Measurements from ENCODE around the gene AHSG. TPM values are rescaled to one million over a fixed set of nuclear protein-coding genes. Genes with fewer than 3 reads are reported as not detected.

AHSG gene
- polyA plus RNA-seq, 1 experiment, result not detected

DNA sequence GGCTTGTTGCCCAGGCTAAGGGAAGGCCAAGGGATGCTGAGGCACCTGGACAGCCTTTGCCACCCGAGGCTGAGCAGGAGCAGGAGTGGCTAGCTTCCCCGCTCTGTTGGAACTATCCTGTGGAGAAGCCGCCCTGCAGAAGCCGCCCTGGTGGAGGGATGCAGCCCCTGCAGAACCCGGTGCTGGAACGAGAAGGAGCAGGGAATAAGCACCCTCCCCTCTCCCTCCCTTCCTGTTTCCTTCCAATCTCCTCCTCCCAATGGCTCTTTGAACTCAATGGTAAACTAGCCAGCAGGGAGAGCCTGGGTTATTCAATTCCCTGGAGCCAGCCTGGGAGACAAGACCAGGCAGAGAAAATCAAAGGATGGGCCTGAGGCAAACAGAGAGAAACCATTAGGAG lies 41.1 kb downstream of the AHSG start:
- Histone ChIP-seq H3K27me3 (ENCODE audit: control insufficient read depth, insufficient read depth, low read length) (peaks cover 2% of the 10 kb centered on the region; the same call in 1 of the 2 replicates), H3K4me3 (ENCODE audit: low read depth, low read length) (no peak overlapping the region), H3K36me3 (ENCODE audit: control insufficient read depth, insufficient read depth, low read length) (no peaks in the 10 kb centered on the region)
- ChIA-PET POLR2A (no interaction called here), CTCF (no interaction called here)
- no peak for DNase-seq (ENCODE audit: low read depth)
- TF ChIP-seq, protein P1, sequence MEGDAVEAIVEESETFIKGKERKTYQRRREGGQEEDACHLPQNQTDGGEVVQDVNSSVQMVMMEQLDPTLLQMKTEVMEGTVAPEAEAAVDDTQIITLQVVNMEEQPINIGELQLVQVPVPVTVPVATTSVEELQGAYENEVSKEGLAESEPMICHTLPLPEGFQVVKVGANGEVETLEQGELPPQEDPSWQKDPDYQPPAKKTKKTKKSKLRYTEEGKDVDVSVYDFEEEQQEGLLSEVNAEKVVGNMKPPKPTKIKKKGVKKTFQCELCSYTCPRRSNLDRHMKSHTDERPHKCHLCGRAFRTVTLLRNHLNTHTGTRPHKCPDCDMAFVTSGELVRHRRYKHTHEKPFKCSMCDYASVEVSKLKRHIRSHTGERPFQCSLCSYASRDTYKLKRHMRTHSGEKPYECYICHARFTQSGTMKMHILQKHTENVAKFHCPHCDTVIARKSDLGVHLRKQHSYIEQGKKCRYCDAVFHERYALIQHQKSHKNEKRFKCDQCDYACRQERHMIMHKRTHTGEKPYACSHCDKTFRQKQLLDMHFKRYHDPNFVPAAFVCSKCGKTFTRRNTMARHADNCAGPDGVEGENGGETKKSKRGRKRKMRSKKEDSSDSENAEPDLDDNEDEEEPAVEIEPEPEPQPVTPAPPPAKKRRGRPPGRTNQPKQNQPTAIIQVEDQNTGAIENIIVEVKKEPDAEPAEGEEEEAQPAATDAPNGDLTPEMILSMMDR (IDR thresholded peaks at IDR 0.05; ENCODE audit: insufficient read depth, low read depth, low read length), result no peak

GRCh38 chr3:186663361-186664118 lies 50.7 kb downstream of the AHSG start:
- ChIA-PET CTCF (no interaction called here), POLR2A (no interaction called here)
- TF ChIP-seq, protein P1 (IDR thresholded peaks at IDR 0.05; ENCODE audit: insufficient read depth, low read depth, low read length), result no peak
- peaks cover 5% of the 10 kb centered on the region for H3K27me3 ChIP-seq (ENCODE audit: control insufficient read depth, insufficient read depth, low read length)
- no peak overlapping the region for H3K4me3 ChIP-seq (ENCODE audit: low read depth, low read length)
- H3K36me3 ChIP-seq (ENCODE audit: control insufficient read depth, insufficient read depth, low read length), result no peaks in the 10 kb centered on the region
- no peak for DNase-seq (ENCODE audit: low read depth)

DNA sequence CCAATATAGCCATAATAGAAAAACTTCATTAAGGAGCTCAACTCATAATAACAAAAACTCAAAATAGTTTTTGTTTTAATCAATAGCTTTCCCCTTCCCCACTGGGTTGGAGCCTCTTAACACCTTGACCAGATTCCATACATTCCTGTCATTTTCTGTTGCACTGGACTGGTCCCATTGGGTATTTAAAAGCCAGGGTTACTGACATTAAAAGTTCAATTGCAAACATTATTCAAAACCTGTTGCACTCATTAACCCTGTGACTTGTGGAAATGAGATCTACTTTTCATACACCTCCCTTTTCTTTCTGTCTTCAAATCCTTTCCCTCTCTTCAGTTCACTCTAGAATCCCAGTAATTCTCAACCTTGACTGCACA lies 51.2 kb downstream of the AHSG start:
- H3K4me3 ChIP-seq (ENCODE audit: low read depth, low read length), result no peak overlapping the region
- POLR2A ChIA-PET, result no interaction called here
- H3K27me3 ChIP-seq (ENCODE audit: control insufficient read depth, insufficient read depth, low read length), result peaks cover 5% of the 10 kb centered on the region
- DNase-seq (ENCODE audit: low read depth), result no peak
- TF ChIP-seq, protein P1 (IDR thresholded peaks at IDR 0.05; ENCODE audit: insufficient read depth, low read depth, low read length), result no peak
- H3K36me3 ChIP-seq (ENCODE audit: control insufficient read depth, insufficient read depth, low read length), result no peaks in the 10 kb centered on the region
- CTCF ChIA-PET, result no interaction called here

GRCh38 chr3:186664506-186664905 lies 51.6 kb downstream of the AHSG start:
- Histone ChIP-seq H3K27me3 (ENCODE audit: control insufficient read depth, insufficient read depth, low read length) (peaks cover 6% of the 10 kb centered on the region), H3K4me3 (ENCODE audit: low read depth, low read length) (no peak overlapping the region), H3K36me3 (ENCODE audit: control insufficient read depth, insufficient read depth, low read length) (no peaks in the 10 kb centered on the region)
- CTCF ChIA-PET, result no interaction called here
- POLR2A ChIA-PET, result no interaction called here
- TF ChIP-seq, protein P1 (IDR thresholded peaks at IDR 0.05; ENCODE audit: insufficient read depth, low read depth, low read length), result no peak
- no peak for DNase-seq (ENCODE audit: low read depth)

DNA sequence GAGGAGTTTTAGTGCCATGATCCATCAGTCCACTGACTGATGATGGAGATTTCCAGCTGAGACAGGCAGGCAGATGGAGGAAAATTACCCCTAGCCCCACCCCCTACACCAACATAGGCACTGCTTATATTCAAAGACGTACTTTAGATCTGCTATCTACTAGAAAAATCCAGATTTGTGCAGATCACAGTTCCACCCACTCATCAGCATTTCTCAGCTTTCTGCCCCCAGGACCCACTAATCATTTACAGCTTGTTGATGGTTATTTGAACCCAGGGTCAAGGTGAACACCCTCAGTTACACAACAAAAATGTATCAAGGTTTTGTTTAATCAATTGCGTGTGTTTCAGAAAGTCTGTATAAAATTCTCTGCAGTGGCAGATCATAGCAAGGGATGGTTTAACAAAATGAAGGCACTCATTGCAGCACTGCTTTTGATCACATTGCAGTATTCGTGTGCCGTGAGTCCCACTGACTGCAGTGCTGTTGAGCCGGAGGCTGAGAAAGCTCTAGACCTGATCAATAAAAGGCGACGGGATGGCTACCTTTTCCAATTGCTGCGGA lies 52.8 kb downstream of the AHSG start, which contains the start of gene HRG:
Gene HRG, plus strand, starts transcription at position 390 of the 564 bp plus-strand sequence. Its CDS starts 18 bp downstream, at position 408.
- DNase-seq (ENCODE audit: low read depth), result no peak
- ChIA-PET CTCF (no interaction called here), POLR2A (no interaction called here)
- no peak within 1 kb of the TSS for H3K4me3 ChIP-seq (ENCODE audit: low read depth, low read length)
- peaks cover 6% of the 10 kb centered on the region for H3K27me3 ChIP-seq (ENCODE audit: control insufficient read depth, insufficient read depth, low read length)
- H3K36me3 ChIP-seq (ENCODE audit: control insufficient read depth, insufficient read depth, low read length), result no peaks in the 10 kb centered on the region
- TF ChIP-seq, protein P1 (IDR thresholded peaks at IDR 0.05; ENCODE audit: insufficient read depth, low read depth, low read length), result no peak
